Stimulated activated effector memory CD8-positive, alpha-beta T cell treated with anti-CD3 and anti-CD28 coated beads, Interleukin-12 subunit alpha, Interleukin-12 subunit beta, amount 100 ng/mL, for 72 hours (primary cell): ENCODE measurements around the gene SRSF5.

Experiments used
- ATAC-seq: fragments of 150-1000 bp; cut with Tn5 transposase; 2 replicates; pipeline ENCODE4 v1.10.0; 2021
- DNase-seq, 2 donors: peaks; one replicate each; pipeline ENCODE4 v3.0.0; 2021 to 2022; ENCODE audit warnings: low spot score in 2 of 2
- H3K27ac Mint-ChIP-seq: one replicate; pipeline ENCODE4 v1.8.0; 2022; ENCODE audit warnings: mild to moderate bottlenecking, mixed read lengths
- H3K36me3 Mint-ChIP-seq: one replicate; pipeline ENCODE4 v1.8.0; 2022; ENCODE audit warnings: mild to moderate bottlenecking, mixed read lengths
- H3K4me1 Mint-ChIP-seq: one replicate; pipeline ENCODE4 v1.8.0; 2022; ENCODE audit warnings: mixed read lengths
- H3K4me3 Mint-ChIP-seq: one replicate; pipeline ENCODE4 v1.8.0; 2022; ENCODE audit warnings: mild to moderate bottlenecking, mixed read lengths
- H3K9me3 Mint-ChIP-seq: one replicate; pipeline ENCODE4 v1.8.0; 2022; ENCODE audit warnings: mixed read lengths

The SRSF5 gene

GRCh38 chr14:69756298-69756697 is 10.6 kb upstream of the SRSF5 start:
- no peak overlapping the region for H3K4me3 Mint-ChIP-seq
- DNase-seq = no peak
- no peaks in the 10 kb centered on the region for H3K36me3 Mint-ChIP-seq
- no peaks in the 10 kb centered on the region for H3K4me1 Mint-ChIP-seq
- ATAC-seq = no peak
- no peaks in the 10 kb centered on the region for H3K9me3 Mint-ChIP-seq
- no peak overlapping the region for H3K27ac Mint-ChIP-seq

GRCh38 chr14:69760810-69761209 is 6.1 kb upstream of the SRSF5 start:
- Mint-ChIP-seq H3K9me3 (peaks cover 3% of the 10 kb centered on the region), H3K4me1 (peaks cover 12% of the 10 kb centered on the region), H3K4me3 (no peak overlapping the region), H3K36me3 (no peaks in the 10 kb centered on the region), H3K27ac (no peak overlapping the region)
- no peak for ATAC-seq
- no peak for DNase-seq

- H3K4me3 Mint-ChIP-seq = no peak overlapping the region
- peak overlapping the region; percentile 59 for H3K27ac Mint-ChIP-seq
- peaks cover 40% of the 10 kb centered on the region for H3K4me1 Mint-ChIP-seq
- DNase-seq = no peak
- ATAC-seq = no peak
- peaks cover 25% of the 10 kb centered on the region for H3K36me3 Mint-ChIP-seq
- H3K9me3 Mint-ChIP-seq = peaks cover 3% of the 10 kb centered on the region
These were observed 3.0 kb upstream of the SRSF5 start for GRCh38 chr14:69763761-69764510.

- DNase-seq = peak; percentile 87 to 94
These were observed 542 bp downstream of the SRSF5 start for GRCh38 chr14:69767369-69767999.

GRCh38 chr14:69768873-69769272 is 1.9 kb downstream of the SRSF5 start:
- H3K4me3 Mint-ChIP-seq = peak overlapping the region; percentile 99
- peaks cover 75% of the 10 kb centered on the region for H3K36me3 Mint-ChIP-seq
- peaks cover 3% of the 10 kb centered on the region for H3K9me3 Mint-ChIP-seq
- no peak for ATAC-seq
- H3K27ac Mint-ChIP-seq = peak overlapping the region; percentile 100
- DNase-seq = no peak
- peaks cover 58% of the 10 kb centered on the region for H3K4me1 Mint-ChIP-seq

More at GRCh38 chr14:69767369-69767999, 542 bp downstream of the SRSF5 start:
- Mint-ChIP-seq H3K9me3 (peaks cover 3% of the 10 kb centered on the region), H3K4me3 (peak overlapping the region; percentile 99), H3K27ac (peak overlapping the region; percentile 100), H3K36me3 (peaks cover 61% of the 10 kb centered on the region), H3K4me1 (peaks cover 62% of the 10 kb centered on the region)
- ATAC-seq = peak; percentile 83

GRCh38 chr14:69769623-69770022 is 2.7 kb downstream of the SRSF5 start:
- peak overlapping the region; percentile 72 for H3K27ac Mint-ChIP-seq

GRCh38 chr14:69770559-69770958 is 3.6 kb downstream of the SRSF5 start:
- DNase-seq (no peak), ATAC-seq (no peak)
- H3K36me3 Mint-ChIP-seq = peaks cover 92% of the 10 kb centered on the region
- peaks cover 54% of the 10 kb centered on the region for H3K4me1 Mint-ChIP-seq
- peak overlapping the region; percentile 72 for H3K27ac Mint-ChIP-seq
- peak overlapping the region; percentile 99 for H3K4me3 Mint-ChIP-seq
- no peaks in the 10 kb centered on the region for H3K9me3 Mint-ChIP-seq

More at GRCh38 chr14:69769623-69770022, 2.7 kb downstream of the SRSF5 start:
- H3K36me3 Mint-ChIP-seq = peaks cover 82% of the 10 kb centered on the region
- H3K4me3 Mint-ChIP-seq = peak overlapping the region; percentile 99
- ATAC-seq = no peak
- DNase-seq = no peak
- no peaks in the 10 kb centered on the region for H3K9me3 Mint-ChIP-seq
- peaks cover 52% of the 10 kb centered on the region for H3K4me1 Mint-ChIP-seq

GRCh38 chr14:69771136-69771535 is 4.2 kb downstream of the SRSF5 start:
- H3K4me1 Mint-ChIP-seq = peaks cover 56% of the 10 kb centered on the region
- DNase-seq = no peak
- no peak for ATAC-seq
- peaks cover 97% of the 10 kb centered on the region for H3K36me3 Mint-ChIP-seq
- H3K4me3 Mint-ChIP-seq = peak overlapping the region; percentile 99
- H3K27ac Mint-ChIP-seq = peak overlapping the region; percentile 72
- no peaks in the 10 kb centered on the region for H3K9me3 Mint-ChIP-seq

GRCh38 chr14:69772082-69773017 is 5.4 kb downstream of the SRSF5 start:
- H3K36me3 Mint-ChIP-seq = peaks cover 100% of the 10 kb centered on the region
- H3K4me3 Mint-ChIP-seq = no peak overlapping the region
- peak overlapping the region; percentile 77 for H3K27ac Mint-ChIP-seq
- no peaks in the 10 kb centered on the region for H3K9me3 Mint-ChIP-seq
- ATAC-seq = peak; percentile 2
- peaks cover 57% of the 10 kb centered on the region for H3K4me1 Mint-ChIP-seq
- no peak for DNase-seq

- peak; percentile 22 for ATAC-seq
- H3K36me3 Mint-ChIP-seq = peaks cover 100% of the 10 kb centered on the region
- no peak for DNase-seq
- no peaks in the 10 kb centered on the region for H3K9me3 Mint-ChIP-seq
- H3K27ac Mint-ChIP-seq = peak overlapping the region; percentile 77
- H3K4me1 Mint-ChIP-seq = peaks cover 53% of the 10 kb centered on the region
- no peak overlapping the region for H3K4me3 Mint-ChIP-seq
These were observed 6.8 kb downstream of the SRSF5 start for GRCh38 chr14:69773571-69774276.

- no peak for ATAC-seq
- Mint-ChIP-seq H3K9me3 (no peaks in the 10 kb centered on the region), H3K36me3 (peaks cover 100% of the 10 kb centered on the region), H3K4me1 (peaks cover 48% of the 10 kb centered on the region), H3K27ac (peak overlapping the region; percentile 77), H3K4me3 (no peak overlapping the region)
- DNase-seq = no peak
These were observed 8.1 kb downstream of the SRSF5 start for GRCh38 chr14:69775012-69775411.

GRCh38 chr14:69776875-69777453 is 10.0 kb downstream of the SRSF5 start:
- no peak for ATAC-seq
- H3K27ac Mint-ChIP-seq = peak overlapping the region; percentile 15
- DNase-seq = no peak
- peaks cover 98% of the 10 kb centered on the region for H3K36me3 Mint-ChIP-seq
- H3K4me1 Mint-ChIP-seq = peaks cover 46% of the 10 kb centered on the region
- no peaks in the 10 kb centered on the region for H3K9me3 Mint-ChIP-seq
- H3K4me3 Mint-ChIP-seq = no peak overlapping the region

GRCh38 chr14:69779088-69779487 is 12.1 kb downstream of the SRSF5 start:
- Mint-ChIP-seq H3K9me3 (no peaks in the 10 kb centered on the region), H3K4me1 (peaks cover 46% of the 10 kb centered on the region), H3K4me3 (no peak overlapping the region), H3K27ac (peak overlapping the region; percentile 32), H3K36me3 (peaks cover 77% of the 10 kb centered on the region)
- DNase-seq (no peak), ATAC-seq (no peak)

GRCh38 chr14:69780092-69780491 is 13.2 kb downstream of the SRSF5 start:
- H3K4me3 Mint-ChIP-seq = no peak overlapping the region
- DNase-seq = no peak
- no peak for ATAC-seq
- H3K36me3 Mint-ChIP-seq = peaks cover 67% of the 10 kb centered on the region
- H3K27ac Mint-ChIP-seq = no peak overlapping the region
- H3K4me1 Mint-ChIP-seq = peaks cover 46% of the 10 kb centered on the region
- no peaks in the 10 kb centered on the region for H3K9me3 Mint-ChIP-seq
